Sigmoid colon (tissue), 7 donors: ENCODE data around the gene FCN3. TPM values are rescaled to one million over a fixed set of nuclear protein-coding genes. Genes with fewer than 3 reads are reported as not detected.
"Not testable (repeated sequence)": the region's sequence is repeated elsewhere in the genome, so short reads cannot be mapped to it uniquely, and the experiment has no call there.

ENCODE experiments used
- DNase-seq: peaks from one replicate; pipeline ENCODE4 v3.0.0-alpha.2; 2019
- H3K27ac ChIP-seq, 4 donors: fragments of 200-600 bp; sonication (generic); one replicate each; pipeline ENCODE4 v1.5.1; 2016 to 2019; ENCODE audit warnings: mild to moderate bottlenecking in 1 of 4
- H3K27me3 ChIP-seq, 3 donors: fragments of 200-600 bp; sonication (generic); one replicate each; pipeline ENCODE4 v1.5.1; 2019; ENCODE audit warnings: mild to moderate bottlenecking in 1 of 3
- H3K36me3 ChIP-seq, 4 donors: fragments of 200-600 bp; sonication (generic); one replicate each; pipeline ENCODE4 v1.5.1; 2016 to 2019
- H3K4me1 ChIP-seq, 4 donors: fragments of 200-600 bp; sonication (generic); one replicate each; pipeline ENCODE4 v1.5.1; 2017 to 2019
- H3K4me3 ChIP-seq, 4 donors: fragments of 200-600 bp; sonication (generic); one replicate each; pipeline ENCODE4 v1.5.1; 2017 to 2019; ENCODE audit warnings: mild to moderate bottlenecking in 2 of 4, moderate library complexity in 1 of 4
- H3K9me3 ChIP-seq, 4 donors: fragments of 200-600 bp in 3 of 4; sonication (generic) in 3 of 4; one replicate each; pipeline versions ENCODE4 v1.5.1 to v1.6.1; 2013 to 2019
- CTCF ChIP-seq, 4 experiments: fragments of 450-650 bp in 3 of 4; fragments of 200-600 bp in 1 of 4; IDR thresholded peaks; one replicate each; pipeline ENCODE4 v1.5.1; 2016 to 2019; ENCODE audit warnings: antibody characterized with exemption in 4 of 4, mild to moderate bottlenecking in 3 of 4, moderate library complexity in 2 of 4
- EP300 ChIP-seq, 4 donors: sonication (generic); formaldehyde crosslinking; IDR thresholded peaks; one replicate each; pipeline ENCODE4 v1.6.1; 2017; ENCODE audit warnings: antibody characterized with exemption in 4 of 4
- POLR2A ChIP-seq, 2 donors: fragments of 450-650 bp; IDR thresholded peaks; one replicate each; pipeline ENCODE4 v1.6.1; 2016; ENCODE audit warnings: antibody characterized with exemption in 2 of 2, mild to moderate bottlenecking in 2 of 2, moderate library complexity in 2 of 2
- POLR2AphosphoS5 ChIP-seq, 4 donors: sonication (generic); formaldehyde crosslinking; IDR thresholded peaks; one replicate each; pipeline ENCODE4 v1.6.1; 2017; ENCODE audit warnings: antibody characterized with exemption in 4 of 4
- WGBS, 2 donors: extraction: QIAGEN DNeasy Blood & Tissue Kit; methylation state at CpG; one replicate each; pipeline ENCODE4 v1.1.7; 2013; 5-methylcytosine and 5-hydroxymethylcytosine counted together
- intact Hi-C: fragments of 100-400 bp; cut with DNase I; formaldehyde crosslinking; loops from one replicate; pipeline ENCODE4 v1.15.1; 2023
- polyA plus RNA-seq, 3 donors: library from polyadenylated mRNA; stranded (reverse); fragments of 200-250 nt; gene quantifications; one replicate each; pipeline ENCODE4 v1.2.3, GENCODE V29; 2013
- total RNA-seq, 4 donors: library from RNA; depleted of rRNA; stranded (reverse); fragments of >200 nt; gene quantifications; one replicate each; pipeline ENCODE4 v1.1.0, GENCODE V29; 2016
- donor health status: healthy with polysubstance abuse.
- donor health status: Bipolar disorder and iron deficiency.
- donor health status: healthy.

The FCN3 gene
- total and polyA plus RNA-seq, 7 donors, result 0.49 to 4.6 (median 2.5) TPM

GRCh38 chr1:27410709-27411108 lies 36.1 kb upstream of the FCN3 start:
- Histone ChIP-seq H3K4me1 (peaks cover 3 to 14% (median 13%) of the 10 kb centered on the region in 4 donors), H3K4me3 (no peak overlapping the region), H3K36me3 (peaks cover 48 to 98% (median 88%) of the 10 kb centered on the region in 4 donors), H3K27ac (no peak overlapping the region), H3K9me3 (no peaks in the 10 kb centered on the region), H3K27me3 (no peaks in the 10 kb centered on the region)
- 88 to 90% methylated on average over 2 of the region's 2 CpGs for whole genome bisulfite sequencing, 2 donors
- intact Hi-C loops, result no loop called here
- no peak for DNase-seq
- no peak for TF ChIP-seq POLR2A (IDR thresholded peaks at IDR 0.05)
- TF ChIP-seq POLR2AphosphoS5 (IDR thresholded peaks at IDR 0.05), result no peak
- TF ChIP-seq EP300 (IDR thresholded peaks at IDR 0.05), result no peak
- TF ChIP-seq CTCF (IDR thresholded peaks at IDR 0.05), result no peak

GRCh38 chr1:27409669-27410068 lies 35.0 kb upstream of the FCN3 start:
- no peak for DNase-seq
- Histone ChIP-seq H3K4me3 (no peak overlapping the region), H3K36me3 (peaks cover 45 to 87% (median 78%) of the 10 kb centered on the region in 4 donors), H3K9me3 (no peaks in the 10 kb centered on the region), H3K27ac (no peak overlapping the region), H3K4me1 (peaks cover 3 to 24% (median 23%) of the 10 kb centered on the region in 4 donors), H3K27me3 (no peaks in the 10 kb centered on the region)
- intact Hi-C loops, result no loop called here
- WGBS, 2 donors, result 94% methylated on average over 11 of the region's 11 CpGs
- TF ChIP-seq POLR2A (IDR thresholded peaks at IDR 0.05), result no peak
- no peak for TF ChIP-seq EP300 (IDR thresholded peaks at IDR 0.05)
- no peak for TF ChIP-seq CTCF (IDR thresholded peaks at IDR 0.05)
- no peak for TF ChIP-seq POLR2AphosphoS5 (IDR thresholded peaks at IDR 0.05)

GRCh38 chr1:27408151-27408550 lies 33.5 kb upstream of the FCN3 start:
- intact Hi-C loops, result no loop called here
- TF ChIP-seq POLR2A (IDR thresholded peaks at IDR 0.05) (no peak), CTCF (IDR thresholded peaks at IDR 0.05) (no peak), POLR2AphosphoS5 (IDR thresholded peaks at IDR 0.05) (no peak), EP300 (IDR thresholded peaks at IDR 0.05) (no peak)
- no peak for DNase-seq
- Histone ChIP-seq H3K4me1 (peaks cover 3 to 38% (median 37%) of the 10 kb centered on the region in 4 donors), H3K4me3 (no peak overlapping the region), H3K27ac (no peak overlapping the region), H3K27me3 (no peaks in the 10 kb centered on the region), H3K9me3 (no peaks in the 10 kb centered on the region), H3K36me3 (peaks cover 30 to 72% (median 63%) of the 10 kb centered on the region in 4 donors)
- 93 to 95% methylated on average over 9 of the region's 9 CpGs for WGBS, 2 donors

- intact Hi-C loops, result not testable (repeated sequence)
Measured at GRCh38 chr1:27406791-27407190, 32.2 kb upstream of the FCN3 start.

GRCh38 chr1:27406362-27406680 lies 31.7 kb upstream of the FCN3 start:
- no peak overlapping the region for H3K4me3 ChIP-seq
- H3K9me3 ChIP-seq, result no peaks in the 10 kb centered on the region
- WGBS, 2 donors, result 65 to 77% methylated on average over 4 of the region's 4 CpGs
- H3K36me3 ChIP-seq, result peaks cover 17 to 54% (median 45%) of the 10 kb centered on the region in 4 donors
- H3K27me3 ChIP-seq, result no peaks in the 10 kb centered on the region
- intact Hi-C loops, result no loop called here
- TF ChIP-seq CTCF (IDR thresholded peaks at IDR 0.05) (no peak), POLR2AphosphoS5 (IDR thresholded peaks at IDR 0.05) (no peak), EP300 (IDR thresholded peaks at IDR 0.05) (no peak), POLR2A (IDR thresholded peaks at IDR 0.05) (no peak)
- peak overlapping the region; percentile 79 to 88 (median 81) for H3K27ac ChIP-seq
- no peak for DNase-seq
- H3K4me1 ChIP-seq, result peaks cover 0 to 57% (median 54%) of the 10 kb centered on the region in 4 donors

More at GRCh38 chr1:27406791-27407190, 32.2 kb upstream of the FCN3 start:
- not testable (repeated sequence) for DNase-seq, H3K27me3 ChIP-seq, H3K4me3 ChIP-seq, H3K9me3 ChIP-seq
- peaks cover 0 to 52% (median 51%) of the 10 kb centered on the region in 4 donors for H3K4me1 ChIP-seq
- WGBS, 2 donors, result 62 to 78% methylated on average over 2 of the region's 2 CpGs
- H3K36me3 ChIP-seq, result peaks cover 17 to 58% (median 50%) of the 10 kb centered on the region in 4 donors
- peak overlapping the region; percentile 79 to 88 (median 81) for H3K27ac ChIP-seq

GRCh38 chr1:27405598-27406361 lies 31.2 kb upstream of the FCN3 start:
- peak overlapping the region; percentile 79 to 88 (median 81) for H3K27ac ChIP-seq
- H3K27me3 ChIP-seq, intact Hi-C loops, DNase-seq, H3K9me3 ChIP-seq, H3K4me3 ChIP-seq: not testable (repeated sequence)
- peaks cover 16 to 48% (median 40%) of the 10 kb centered on the region in 4 donors for H3K36me3 ChIP-seq
- WGBS, 2 donors, result 83 to 85% methylated on average over 17 of the region's 18 CpGs
- H3K4me1 ChIP-seq, result peaks cover 0 to 61% (median 55%) of the 10 kb centered on the region in 4 donors
